Measurements from ENCODE around the gene TIAL1.

The TIAL1 gene

DNA sequence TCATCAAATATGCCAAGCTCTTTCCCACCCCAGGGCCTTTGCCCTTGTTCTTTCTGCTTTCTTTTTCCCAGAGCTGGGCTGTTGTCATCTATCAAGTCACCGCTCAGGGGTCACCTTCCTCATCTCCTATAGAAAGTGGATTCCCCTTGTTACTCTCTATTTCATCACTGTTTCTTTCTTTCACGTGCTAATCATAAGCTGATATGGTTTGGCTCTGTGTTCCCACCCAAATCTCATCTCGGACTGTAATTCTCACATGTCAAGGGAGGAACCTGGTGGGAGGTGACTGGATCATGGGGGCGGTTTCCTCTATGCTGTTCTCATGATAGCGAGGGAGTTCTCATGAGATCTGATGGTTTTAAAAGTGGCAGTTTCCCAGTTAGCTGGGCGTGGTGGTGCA lies 17.0 kb upstream of the TIAL1 start:
- DNase-seq (ENCODE audit: extremely low read depth, low read depth), result no peak
- H3K4me3 ChIP-seq (replicated peaks; ENCODE audit: low read depth, low read length), result no peak overlapping the region
- TF ChIP-seq, protein P1, sequence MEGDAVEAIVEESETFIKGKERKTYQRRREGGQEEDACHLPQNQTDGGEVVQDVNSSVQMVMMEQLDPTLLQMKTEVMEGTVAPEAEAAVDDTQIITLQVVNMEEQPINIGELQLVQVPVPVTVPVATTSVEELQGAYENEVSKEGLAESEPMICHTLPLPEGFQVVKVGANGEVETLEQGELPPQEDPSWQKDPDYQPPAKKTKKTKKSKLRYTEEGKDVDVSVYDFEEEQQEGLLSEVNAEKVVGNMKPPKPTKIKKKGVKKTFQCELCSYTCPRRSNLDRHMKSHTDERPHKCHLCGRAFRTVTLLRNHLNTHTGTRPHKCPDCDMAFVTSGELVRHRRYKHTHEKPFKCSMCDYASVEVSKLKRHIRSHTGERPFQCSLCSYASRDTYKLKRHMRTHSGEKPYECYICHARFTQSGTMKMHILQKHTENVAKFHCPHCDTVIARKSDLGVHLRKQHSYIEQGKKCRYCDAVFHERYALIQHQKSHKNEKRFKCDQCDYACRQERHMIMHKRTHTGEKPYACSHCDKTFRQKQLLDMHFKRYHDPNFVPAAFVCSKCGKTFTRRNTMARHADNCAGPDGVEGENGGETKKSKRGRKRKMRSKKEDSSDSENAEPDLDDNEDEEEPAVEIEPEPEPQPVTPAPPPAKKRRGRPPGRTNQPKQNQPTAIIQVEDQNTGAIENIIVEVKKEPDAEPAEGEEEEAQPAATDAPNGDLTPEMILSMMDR (IDR thresholded peaks at IDR 0.05; ENCODE audit: low read depth, low read length, missing control alignments), result no peak

- no peak overlapping the region for H3K4me3 ChIP-seq (replicated peaks; ENCODE audit: low read depth, low read length)
- TF ChIP-seq, protein P1 (IDR thresholded peaks at IDR 0.05; ENCODE audit: low read depth, low read length, missing control alignments), result no peak
- DNase-seq (ENCODE audit: extremely low read depth, low read depth), result no peak
Measured at GRCh38 chr10:119611433-119611832, 14.7 kb upstream of the TIAL1 start.

GRCh38 chr10:119609516-119609915 lies 12.8 kb upstream of the TIAL1 start:
- H3K4me3 ChIP-seq (replicated peaks; ENCODE audit: low read depth, low read length), result no peak overlapping the region
- TF ChIP-seq, protein P1 (IDR thresholded peaks at IDR 0.05; ENCODE audit: low read depth, low read length, missing control alignments), result no peak
- DNase-seq (ENCODE audit: extremely low read depth, low read depth), result no peak

DNA sequence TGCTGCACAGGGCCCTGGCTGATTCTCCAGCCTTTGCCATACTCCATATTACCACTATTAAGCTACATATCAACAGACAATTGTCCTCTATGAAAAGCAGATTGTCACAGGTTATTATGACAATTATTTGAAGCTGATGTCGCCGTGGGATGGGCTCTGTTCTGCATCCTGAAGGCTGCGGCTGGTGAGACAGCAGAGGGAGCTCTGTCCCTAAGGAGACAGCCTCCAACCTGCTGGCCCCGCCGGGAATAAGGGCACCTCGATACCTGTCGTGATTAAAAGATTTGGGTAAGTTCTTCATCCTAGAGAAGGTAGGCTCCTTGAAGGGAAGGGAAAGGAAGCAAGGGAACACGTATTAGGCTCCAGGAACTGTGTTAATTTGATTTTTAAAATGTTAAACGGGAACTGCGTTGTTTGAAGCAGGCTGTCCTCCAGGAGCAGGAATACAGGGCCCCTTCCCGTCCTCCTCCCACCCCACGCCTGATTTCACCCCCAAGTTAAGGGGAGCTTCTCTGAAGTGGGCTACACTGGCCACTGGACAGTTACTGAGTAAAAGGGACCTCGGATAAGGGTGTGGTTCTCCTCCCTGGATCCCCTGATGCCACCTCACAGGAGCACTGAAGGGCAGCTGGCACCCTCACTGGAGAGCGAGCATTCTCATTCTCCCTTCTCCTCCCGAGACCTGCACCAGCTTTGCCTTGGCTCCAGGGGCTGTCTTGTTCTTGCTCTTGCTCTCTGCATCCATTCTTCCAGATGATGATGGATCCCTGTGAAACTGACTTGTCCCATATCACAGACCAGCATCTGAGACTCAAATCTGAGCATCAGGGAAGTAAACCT lies 11.8 kb upstream of the TIAL1 start:
- TF ChIP-seq, protein P1 (IDR thresholded peaks at IDR 0.05; ENCODE audit: low read depth, low read length, missing control alignments), result peak; percentile 79
- DNase-seq (ENCODE audit: extremely low read depth, low read depth), result no peak
- H3K4me3 ChIP-seq (replicated peaks; ENCODE audit: low read depth, low read length), result no peak overlapping the region

GRCh38 chr10:119604468-119604867 lies 7.7 kb upstream of the TIAL1 start:
- no peak overlapping the region for H3K4me3 ChIP-seq (replicated peaks; ENCODE audit: low read depth, low read length)
- no peak for DNase-seq (ENCODE audit: extremely low read depth, low read depth)
- TF ChIP-seq, protein P1 (IDR thresholded peaks at IDR 0.05; ENCODE audit: low read depth, low read length, missing control alignments), result no peak

DNA sequence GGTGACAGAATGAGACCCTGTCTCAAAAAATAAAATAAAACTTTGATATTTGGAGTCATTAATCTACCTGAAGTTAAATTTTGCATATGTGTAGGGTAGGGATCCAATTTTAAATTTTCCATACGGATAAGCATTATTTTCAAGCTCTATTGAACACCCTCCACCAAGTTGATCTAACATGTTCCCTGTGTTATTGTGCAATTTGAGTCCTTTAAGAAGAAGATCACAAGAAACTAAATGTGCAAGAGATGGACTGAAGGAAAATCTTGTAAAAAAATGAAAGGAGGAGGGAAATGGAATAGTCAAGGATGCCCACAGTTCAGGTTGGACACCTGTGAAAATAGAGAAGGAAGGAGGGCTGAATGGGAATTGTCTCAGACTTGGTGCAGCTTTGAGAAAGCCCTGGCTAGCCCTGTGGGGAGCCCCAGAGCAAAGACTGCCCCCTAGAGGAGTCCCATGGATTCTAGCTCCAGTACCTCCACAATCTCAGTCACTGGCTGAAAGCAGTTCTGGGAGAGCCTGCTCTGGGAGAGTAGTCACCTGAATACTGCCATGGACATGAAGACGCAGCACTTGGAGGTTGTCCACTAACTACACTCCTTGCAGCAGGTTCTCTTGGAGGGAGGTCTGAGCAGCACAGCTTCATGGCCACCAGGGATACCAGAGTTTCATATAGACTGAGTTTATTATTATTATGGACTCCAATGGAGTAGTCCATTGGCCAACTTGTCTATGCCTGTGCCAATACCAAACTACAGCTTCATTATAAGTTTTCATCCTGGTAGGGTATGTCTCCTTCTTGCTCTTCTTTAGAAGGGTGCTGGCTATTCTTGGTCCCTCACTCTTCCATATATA lies 5.7 kb upstream of the TIAL1 start:
- no peak overlapping the region for H3K4me3 ChIP-seq (replicated peaks; ENCODE audit: low read depth, low read length)
- TF ChIP-seq, protein P1 (IDR thresholded peaks at IDR 0.05; ENCODE audit: low read depth, low read length, missing control alignments), result peak; percentile 69
- DNase-seq (ENCODE audit: extremely low read depth, low read depth), result no peak
